GM12891 (cell line): ENCODE data around the gene ISG20.

ENCODE experiments used
- POLR2A ChIP-seq: IDR thresholded peaks from 2 replicates; pipeline ENCODE4 v1.6.1; 2011; ENCODE audit warnings: low read depth, low read length, control low read depth
- TAF1 ChIP-seq: IDR thresholded peaks from 2 replicates; pipeline ENCODE4 v1.6.1; 2011; ENCODE audit warnings: low read depth, low read length, control low read depth

- TF ChIP-seq TAF1 = no peak
- TF ChIP-seq POLR2A = no peak
These were observed 7.3 kb upstream of the ISG20 start for GRCh38 chr15:88631464-88632028.
